Stimulated activated CD4-positive, alpha-beta T cell treated with anti-CD3 and anti-CD28 coated beads, TNF-alpha, amount 100 ng/mL, for 48 hours (primary cell): ENCODE data around the gene RBBP8.
"Not testable (repeated sequence)": the region's sequence is repeated elsewhere in the genome, so short reads cannot be mapped to it uniquely, and the experiment has no call there.

Experiments used
- DNase-seq, 3 donors: peaks; one replicate each; pipeline ENCODE4 v3.0.0-alpha.2; 2020; ENCODE audit warnings: low read depth in 3 of 3

The RBBP8 gene

GRCh38 chr18:22943847-22944246 is 10.7 kb downstream of the RBBP8 start:
- no peak for DNase-seq

- no peak for DNase-seq
Measured at GRCh38 chr18:22946217-22946616, 13.1 kb downstream of the RBBP8 start.

GRCh38 chr18:22946846-22947245 is 13.7 kb downstream of the RBBP8 start:
- no peak for DNase-seq

- no peak for DNase-seq
Measured at GRCh38 chr18:22951823-22952222, 18.7 kb downstream of the RBBP8 start.

GRCh38 chr18:22952525-22952924 is 19.4 kb downstream of the RBBP8 start:
- DNase-seq: no peak

- DNase-seq: not testable (repeated sequence)
Measured at GRCh38 chr18:22953982-22954381, 20.9 kb downstream of the RBBP8 start.

GRCh38 chr18:22956226-22956625 is 23.1 kb downstream of the RBBP8 start:
- DNase-seq: no peak

GRCh38 chr18:22961156-22961555 is 28.0 kb downstream of the RBBP8 start:
- DNase-seq: no peak

GRCh38 chr18:22962004-22962403 is 28.9 kb downstream of the RBBP8 start:
- DNase-seq: no peak

GRCh38 chr18:22964116-22964515 is 31.0 kb downstream of the RBBP8 start:
- DNase-seq: no peak

GRCh38 chr18:22964722-22965121 is 31.6 kb downstream of the RBBP8 start:
- DNase-seq: no peak

- DNase-seq: no peak
Measured at GRCh38 chr18:22971038-22971437, 37.9 kb downstream of the RBBP8 start.

- DNase-seq: no peak
Measured at GRCh38 chr18:22974001-22974400, 40.9 kb downstream of the RBBP8 start.

GRCh38 chr18:22974707-22975106 is 41.6 kb downstream of the RBBP8 start:
- no peak for DNase-seq

- no peak for DNase-seq
Measured at GRCh38 chr18:22975508-22975907, 42.4 kb downstream of the RBBP8 start.

GRCh38 chr18:22977847-22978701 is 44.9 kb downstream of the RBBP8 start:
- DNase-seq: no peak

GRCh38 chr18:22980394-22980793 is 47.3 kb downstream of the RBBP8 start:
- DNase-seq: no peak

- DNase-seq: no peak
Measured at GRCh38 chr18:22981274-22982133, 48.4 kb downstream of the RBBP8 start.

GRCh38 chr18:22983175-22983574 is 50.0 kb downstream of the RBBP8 start:
- DNase-seq: no peak

- no peak for DNase-seq
Measured at GRCh38 chr18:22985250-22985649, 52.1 kb downstream of the RBBP8 start.

- no peak for DNase-seq
Measured at GRCh38 chr18:22987547-22988189, 54.5 kb downstream of the RBBP8 start.

- no peak for DNase-seq
Measured at GRCh38 chr18:22988208-22988607, 55.1 kb downstream of the RBBP8 start.
